Left ventricle myocardium superior (tissue), 1 donor: ENCODE measurements around the gene KIRREL3. TPM values are rescaled to one million over a fixed set of nuclear protein-coding genes. Genes with fewer than 3 reads are reported as not detected.

Experiments used
- ATAC-seq: fragments of 200-7000 bp; cut with Tn5 transposase; one replicate; pipeline ENCODE4 v1.9.1; 2020; ENCODE audit warnings: mild to moderate bottlenecking, moderate library complexity
- DNase-seq: peaks from one replicate; pipeline ENCODE4 v3.0.0-alpha.2; 2020
- intact Hi-C: fragments of 100-400 bp; cut with micrococcal nuclease; formaldehyde crosslinking; loops from one replicate; pipeline ENCODE4 v1.11.0; 2022
- total RNA-seq: library from RNA; stranded (reverse); fragmentation: NEBNext Ultra II Directional; extraction: Animal tissue kit (Norgen Biotek cat#: 25700); gene quantifications from one replicate; pipeline ENCODE4 v1.2.1, GENCODE V29; 2021
- donor health status: DM: no; HTN: yes; CAD: no; lungs with severe emphysema.

KIRREL3 gene
- total RNA-seq, 1 donor from 2014 or later: 0.35 TPM

GRCh38 chr11:126484266-126484665 is 516.3 kb downstream of the KIRREL3 start:
- no peak for ATAC-seq
- intact Hi-C loops: no loop called here
- DNase-seq: no peak

DNA sequence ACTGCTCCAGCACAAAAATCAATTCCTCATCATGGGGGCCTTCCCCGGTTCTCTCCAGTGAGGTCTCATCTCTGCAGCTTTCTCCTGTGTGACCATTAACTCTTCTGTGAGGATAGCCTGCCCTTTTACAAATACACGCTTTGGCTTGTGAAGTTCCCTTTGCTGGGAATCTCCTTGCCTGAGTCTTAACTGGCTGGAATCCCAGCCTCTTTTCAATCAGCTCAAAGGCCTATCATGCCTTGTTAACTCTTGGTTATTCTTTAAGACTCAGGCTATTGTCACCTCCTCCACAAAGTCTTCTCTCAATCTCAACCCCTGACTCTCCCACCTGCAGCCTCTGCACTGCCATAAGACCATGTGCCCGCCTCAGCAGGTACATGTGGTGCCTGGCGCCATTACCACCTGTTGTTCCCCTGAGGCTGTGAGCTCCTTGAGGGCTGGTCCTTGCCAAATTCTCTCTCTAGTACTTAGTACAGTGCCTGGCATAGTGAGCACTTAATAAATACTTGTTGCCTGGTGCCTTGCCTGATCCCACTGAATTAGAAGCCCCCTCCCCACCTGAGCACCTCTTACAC is 516.9 kb downstream of the KIRREL3 start:
- DNase-seq (no peak), ATAC-seq (no peak)
- intact Hi-C loops: no loop called here

DNA sequence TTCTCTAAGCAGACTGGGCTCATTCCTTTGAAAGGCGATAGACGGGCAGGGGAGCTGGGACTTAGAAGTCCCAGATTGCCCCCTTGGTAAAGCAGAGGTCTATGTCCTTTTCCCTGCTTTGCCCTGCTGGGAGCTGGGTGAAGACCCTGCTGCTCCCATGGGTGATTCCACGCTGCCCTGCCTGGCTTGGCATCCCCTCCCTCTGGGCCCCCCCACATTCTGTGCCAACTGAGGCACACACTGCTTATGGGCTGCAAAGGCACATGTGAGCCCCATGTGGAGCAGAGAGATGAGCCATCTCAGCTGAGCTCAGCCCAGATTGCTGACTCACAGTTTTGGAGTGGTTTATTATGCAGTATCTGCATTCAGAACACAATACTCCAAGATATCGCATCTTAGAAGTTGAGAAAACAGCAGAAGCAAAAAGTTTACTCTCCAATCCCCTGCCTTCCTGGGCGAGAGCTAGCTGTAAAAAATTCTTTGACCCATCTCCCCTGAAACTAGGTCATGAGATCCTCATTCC is 517.9 kb downstream of the KIRREL3 start:
- DNase-seq (no peak), ATAC-seq (no peak)
- intact Hi-C loops: no loop called here

- ATAC-seq: no peak
- DNase-seq: no peak
- intact Hi-C loops: loop anchor here (2.0 kb wide), 1 partner anchor 40 kb away; no protein-coding TSS in a partner anchor
These were observed 519.3 kb downstream of the KIRREL3 start for GRCh38 chr11:126481303-126481680.

DNA sequence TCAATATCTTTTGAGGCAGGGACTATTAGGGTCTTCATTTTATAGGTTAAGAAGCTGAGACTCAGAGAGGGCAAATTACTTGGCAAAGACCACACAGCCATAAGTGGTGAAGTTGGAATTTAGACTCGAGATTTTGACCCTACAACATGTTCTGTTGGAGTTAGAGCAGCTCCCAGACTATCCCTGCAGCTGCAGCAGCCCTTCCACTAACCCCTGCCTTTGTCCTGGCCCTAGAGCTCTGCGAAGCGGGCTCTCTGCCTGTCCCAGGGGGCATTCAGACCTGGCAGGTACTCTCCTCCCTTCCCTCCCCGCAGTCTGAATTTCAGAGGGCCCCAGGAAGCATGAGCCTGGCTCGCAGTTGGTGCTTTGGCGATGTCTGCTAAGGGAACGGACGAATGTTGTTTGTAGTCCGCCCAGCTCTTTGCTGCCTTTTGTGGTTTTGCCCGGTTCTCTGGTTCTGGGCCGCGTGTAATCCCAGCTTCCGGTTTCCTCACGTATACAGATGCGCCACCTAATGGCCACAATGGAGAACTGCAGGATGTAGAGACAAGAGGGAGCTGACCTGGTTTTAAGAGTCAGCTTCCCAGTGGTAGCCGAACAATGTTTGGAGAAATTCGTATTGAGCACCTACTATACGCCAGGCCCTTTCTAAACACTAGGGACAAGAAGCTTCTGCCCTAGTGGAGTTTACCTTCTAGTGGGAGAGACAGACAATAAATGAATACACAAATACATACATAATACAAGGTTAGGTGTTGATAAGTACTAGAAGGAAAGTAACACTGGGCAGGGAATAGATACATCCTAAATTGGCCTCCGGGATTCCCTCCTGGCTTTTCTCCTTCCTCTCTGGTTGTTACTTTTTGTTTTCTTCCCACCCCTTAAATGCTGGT is 519.9 kb downstream of the KIRREL3 start:
- intact Hi-C loops: loop anchor here (1.0 to 2.0 kb wide), 2 partner anchors 40 to 170 kb away; no protein-coding TSS in a partner anchor
- ATAC-seq (peak; percentile 93), DNase-seq (peak; percentile 81)

GRCh38 chr11:126480015-126480409 is 520.6 kb downstream of the KIRREL3 start:
- intact Hi-C loops: loop anchor here (1.0 to 2.0 kb wide), 2 partner anchors 39 to 170 kb away; no protein-coding TSS in a partner anchor
- DNase-seq: no peak
- no peak for ATAC-seq

DNA sequence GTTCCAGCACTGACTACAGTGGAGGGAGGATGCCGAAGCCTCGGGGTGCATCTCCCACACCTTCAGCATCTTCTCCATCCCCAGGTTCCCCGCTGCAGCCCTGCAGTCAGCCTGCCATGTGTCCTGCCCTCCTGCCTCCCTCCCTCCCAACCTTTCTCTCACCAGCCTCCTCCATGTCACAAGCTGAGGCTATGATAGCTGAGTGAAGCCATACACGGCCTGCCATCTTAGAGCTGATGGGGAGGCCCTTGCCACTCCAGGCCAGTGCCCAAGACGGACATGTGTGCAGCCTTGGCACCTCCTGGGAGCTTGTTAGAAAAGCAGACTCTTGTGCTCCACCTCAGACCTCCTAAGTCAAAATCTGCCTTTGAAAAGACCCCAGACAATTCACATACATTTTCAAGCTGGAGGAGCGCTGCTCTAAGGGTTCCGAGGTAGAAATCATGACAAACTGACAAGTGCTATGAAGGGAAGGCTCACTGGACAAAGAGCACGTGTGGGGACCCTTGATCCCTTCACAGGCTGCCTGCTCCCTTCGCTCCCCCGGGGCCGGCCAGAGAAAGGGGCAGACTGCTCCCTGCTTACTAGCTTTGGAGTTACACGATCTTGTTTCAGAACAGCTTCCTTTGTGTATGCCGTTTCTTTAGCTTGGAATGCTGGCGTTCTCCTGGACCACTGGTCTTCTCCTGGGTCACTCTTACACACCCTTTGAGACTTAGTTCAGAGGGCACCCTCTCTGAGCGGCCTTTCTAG is 521.2 kb downstream of the KIRREL3 start:
- ATAC-seq: no peak
- intact Hi-C loops: no loop called here
- no peak for DNase-seq

GRCh38 chr11:126478466-126478865 is 522.1 kb downstream of the KIRREL3 start:
- DNase-seq (no peak), ATAC-seq (no peak)
- intact Hi-C loops: no loop called here

DNA sequence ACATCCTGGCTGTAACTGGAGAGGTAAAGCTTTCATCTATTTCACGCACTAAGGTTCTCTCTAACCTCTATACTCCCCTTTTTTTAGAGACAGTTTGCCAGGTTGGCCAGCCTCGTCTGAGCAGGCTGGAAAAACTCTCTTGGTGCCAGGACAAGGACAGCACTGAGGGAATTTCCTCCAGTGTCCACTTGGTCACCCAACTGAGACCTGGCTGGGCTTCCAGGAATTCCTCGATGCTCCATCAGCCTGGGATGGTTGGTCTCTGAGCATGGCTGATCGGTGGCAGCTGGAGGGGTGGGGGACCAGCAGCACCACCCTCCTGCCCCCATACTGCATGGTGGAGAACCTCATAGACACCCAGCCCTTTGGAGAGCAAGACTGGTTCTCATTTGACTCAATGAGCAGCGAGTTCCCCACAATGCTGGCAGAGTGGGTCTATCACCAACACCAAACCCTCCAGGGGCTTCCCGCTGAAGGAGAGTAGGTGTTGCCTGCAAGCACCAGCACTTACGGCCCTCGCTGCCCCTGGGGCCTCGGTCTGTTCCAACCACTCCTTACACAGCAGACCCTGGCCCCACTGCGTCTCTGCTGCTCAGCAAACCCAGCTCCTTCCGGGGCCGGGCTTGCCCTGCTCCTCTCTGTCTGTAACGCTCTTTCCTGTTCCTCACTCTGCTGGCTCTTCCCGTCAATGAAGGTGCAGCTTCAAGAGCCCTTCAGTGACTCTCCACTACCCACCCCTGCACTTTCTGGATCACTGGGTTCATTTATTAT is 522.9 kb downstream of the KIRREL3 start:
- ATAC-seq (no peak), DNase-seq (no peak)
- intact Hi-C loops: no loop called here

DNA sequence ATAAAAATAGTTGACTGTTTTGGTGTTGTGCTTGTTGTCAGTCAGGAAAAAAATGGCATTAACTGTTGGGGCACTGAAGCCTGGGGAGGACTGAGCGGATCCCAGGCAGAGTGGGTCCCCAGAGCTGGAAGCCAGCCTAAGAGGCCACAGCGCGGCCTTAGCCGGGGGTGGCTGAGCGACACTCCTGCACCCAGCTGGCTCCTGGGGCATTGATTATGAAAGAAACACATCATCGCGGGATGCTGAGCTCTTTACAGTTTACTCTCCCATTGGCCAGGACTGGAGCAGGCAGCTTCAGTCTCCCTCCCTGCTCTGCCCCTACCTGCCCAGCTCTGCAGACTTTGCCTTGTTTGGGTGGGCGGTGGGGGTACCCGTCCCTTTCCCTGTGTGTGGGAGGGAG is 523.6 kb downstream of the KIRREL3 start:
- intact Hi-C loops: no loop called here
- no peak for DNase-seq
- no peak for ATAC-seq

DNA sequence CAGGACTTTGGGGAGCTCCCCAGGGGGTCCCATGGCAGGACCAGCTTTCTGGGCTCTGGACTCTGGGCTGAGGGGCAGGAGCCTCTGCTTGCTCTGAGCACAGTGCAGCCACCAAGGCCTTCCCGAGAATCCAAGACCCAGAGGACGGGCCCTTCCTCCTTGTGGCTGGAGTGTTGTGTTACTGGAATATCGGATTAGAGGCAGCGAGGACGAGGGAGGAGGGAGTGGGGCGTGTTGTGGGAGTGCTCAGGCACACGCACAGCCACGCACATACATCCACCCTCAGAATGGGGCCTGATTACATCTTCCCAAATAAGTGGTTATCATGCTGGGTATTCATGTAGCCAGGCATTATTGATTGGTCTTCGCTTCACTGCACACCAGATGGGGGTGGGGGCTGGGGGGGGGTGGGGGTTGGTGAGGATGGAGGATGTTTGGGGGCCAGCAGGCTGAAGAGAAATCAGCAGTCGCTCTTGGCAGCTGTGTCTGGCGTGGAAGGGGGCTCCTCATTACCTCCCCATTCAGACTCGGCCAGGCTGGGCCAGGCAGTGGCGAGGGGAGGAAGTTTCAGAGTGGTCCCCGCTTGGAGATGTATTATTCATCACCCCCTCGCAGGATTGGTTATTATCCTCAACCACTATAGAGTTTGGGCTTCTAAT is 524.2 kb downstream of the KIRREL3 start:
- intact Hi-C loops: no loop called here
- no peak for DNase-seq
- ATAC-seq: no peak

GRCh38 chr11:126475014-126475991 is 525.3 kb downstream of the KIRREL3 start:
- ATAC-seq: peak; percentile 42
- intact Hi-C loops: no loop called here
- DNase-seq: peak; percentile 40

DNA sequence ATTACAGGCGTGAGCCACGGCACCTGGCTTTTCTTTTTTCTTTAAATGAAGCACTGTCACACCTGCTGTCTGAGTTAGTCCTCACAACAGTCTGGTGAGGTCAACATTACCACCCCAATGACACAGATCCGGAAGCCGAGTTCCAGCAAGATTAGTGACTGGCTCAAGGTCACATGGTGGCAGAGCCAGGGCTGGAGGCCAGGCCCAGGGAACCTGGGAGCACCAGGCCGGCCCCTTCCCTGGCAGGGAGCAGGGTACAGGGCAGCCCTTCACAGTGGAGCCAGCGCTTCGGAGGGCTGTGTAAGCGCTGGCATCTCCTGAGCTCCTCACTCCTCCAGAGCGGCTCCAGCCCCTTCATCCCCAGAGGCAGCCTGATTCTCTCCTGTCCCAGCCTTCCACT is 526.4 kb downstream of the KIRREL3 start:
- ATAC-seq: peak; percentile 88
- intact Hi-C loops: no loop called here
- DNase-seq: peak; percentile 52

DNA sequence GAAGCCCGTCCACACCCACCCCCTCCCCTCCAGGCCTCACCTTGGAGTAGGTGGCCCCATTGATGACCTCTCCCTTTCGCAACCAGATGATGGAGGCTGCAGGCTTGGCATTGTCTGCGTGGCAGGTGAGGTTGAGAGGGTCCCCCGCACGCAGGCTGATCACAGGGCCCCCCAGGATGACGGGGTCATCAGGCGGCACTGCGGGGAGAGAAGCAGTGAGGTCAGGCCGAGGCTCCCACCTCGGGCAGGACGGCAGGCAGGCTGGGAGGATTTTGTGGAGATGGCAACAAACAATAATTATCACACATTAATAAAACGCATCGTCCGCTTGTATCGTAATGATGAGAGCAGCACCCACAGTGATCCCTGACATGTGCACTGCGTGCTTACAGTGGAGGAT is 527.3 kb downstream of the KIRREL3 start:
- ATAC-seq (no peak), DNase-seq (no peak)
- intact Hi-C loops: no loop called here

GRCh38 chr11:126469311-126469710 is 531.3 kb downstream of the KIRREL3 start:
- ATAC-seq (no peak), DNase-seq (no peak)

DNA sequence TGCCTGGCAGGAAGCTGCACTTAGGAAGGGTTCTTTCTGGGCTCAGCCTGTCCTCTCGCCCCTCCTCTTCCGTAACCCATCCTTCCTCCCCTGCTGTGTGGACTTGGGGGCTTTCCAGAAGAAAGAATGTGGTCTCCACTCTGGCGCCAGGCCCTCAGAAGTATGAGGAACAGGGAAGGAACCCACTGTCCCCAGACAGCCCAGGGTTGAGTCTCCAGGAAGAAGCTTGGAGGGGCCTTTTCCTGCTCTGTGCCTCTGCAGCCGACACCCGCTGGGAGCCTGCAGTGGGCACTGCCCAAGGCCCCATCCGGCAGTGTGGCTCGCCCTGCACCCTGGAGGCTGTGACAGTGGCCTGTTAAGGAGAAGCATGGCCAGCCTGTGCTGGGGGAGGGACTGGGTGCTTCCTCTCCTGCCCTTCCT is 532.5 kb downstream of the KIRREL3 start:
- peak; percentile 49 for DNase-seq
- ATAC-seq: peak; percentile 33

More at GRCh38 chr11:126469311-126469710, 531.3 kb downstream of the KIRREL3 start:
- intact Hi-C loops: no loop called here

DNA sequence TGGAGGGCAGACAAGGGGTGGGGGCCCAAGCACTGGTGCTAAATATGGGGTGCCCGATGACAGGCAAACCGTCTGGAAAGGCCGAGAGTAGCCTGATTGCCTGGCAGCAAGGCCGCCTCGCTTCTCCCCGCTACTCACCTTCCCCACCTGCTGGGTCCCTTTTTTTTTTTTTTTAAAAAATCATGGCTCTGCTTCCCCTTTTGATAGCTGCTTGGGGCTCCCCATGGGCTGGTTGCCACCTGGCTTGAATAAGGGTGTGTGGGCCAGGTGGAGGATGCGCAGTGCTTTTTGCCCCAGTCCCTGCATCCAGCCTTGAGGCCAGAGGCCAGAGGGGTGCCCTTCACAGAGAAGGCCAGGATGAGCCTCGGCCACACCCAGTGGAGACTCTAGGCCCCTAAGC is 533.1 kb downstream of the KIRREL3 start:
- intact Hi-C loops: no loop called here
- DNase-seq: no peak
- ATAC-seq: no peak

More for the DNA sequence above, 532.5 kb downstream of the KIRREL3 start:
- intact Hi-C loops: no loop called here
